Stimulated activated CD4-positive, alpha-beta T cell treated with anti-CD3 and anti-CD28 coated beads, Interleukin-4, amount 100 ng/mL, for 24 hours (primary cell): Measurements from ENCODE around the gene PYGO1.
"Not testable (repeated sequence)": the region's sequence is repeated elsewhere in the genome, so short reads cannot be mapped to it uniquely, and the experiment has no call there.

Experiments used
- DNase-seq: peaks from one replicate; pipeline ENCODE4 v3.0.0-alpha.2; 2020

PYGO1 gene, protein sequence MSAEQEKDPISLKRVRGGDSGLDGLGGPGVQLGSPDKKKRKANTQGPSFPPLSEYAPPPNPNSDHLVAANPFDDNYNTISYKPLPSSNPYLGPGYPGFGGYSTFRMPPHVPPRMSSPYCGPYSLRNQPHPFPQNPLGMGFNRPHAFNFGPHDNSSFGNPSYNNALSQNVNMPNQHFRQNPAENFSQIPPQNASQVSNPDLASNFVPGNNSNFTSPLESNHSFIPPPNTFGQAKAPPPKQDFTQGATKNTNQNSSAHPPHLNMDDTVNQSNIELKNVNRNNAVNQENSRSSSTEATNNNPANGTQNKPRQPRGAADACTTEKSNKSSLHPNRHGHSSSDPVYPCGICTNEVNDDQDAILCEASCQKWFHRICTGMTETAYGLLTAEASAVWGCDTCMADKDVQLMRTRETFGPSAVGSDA

DNA sequence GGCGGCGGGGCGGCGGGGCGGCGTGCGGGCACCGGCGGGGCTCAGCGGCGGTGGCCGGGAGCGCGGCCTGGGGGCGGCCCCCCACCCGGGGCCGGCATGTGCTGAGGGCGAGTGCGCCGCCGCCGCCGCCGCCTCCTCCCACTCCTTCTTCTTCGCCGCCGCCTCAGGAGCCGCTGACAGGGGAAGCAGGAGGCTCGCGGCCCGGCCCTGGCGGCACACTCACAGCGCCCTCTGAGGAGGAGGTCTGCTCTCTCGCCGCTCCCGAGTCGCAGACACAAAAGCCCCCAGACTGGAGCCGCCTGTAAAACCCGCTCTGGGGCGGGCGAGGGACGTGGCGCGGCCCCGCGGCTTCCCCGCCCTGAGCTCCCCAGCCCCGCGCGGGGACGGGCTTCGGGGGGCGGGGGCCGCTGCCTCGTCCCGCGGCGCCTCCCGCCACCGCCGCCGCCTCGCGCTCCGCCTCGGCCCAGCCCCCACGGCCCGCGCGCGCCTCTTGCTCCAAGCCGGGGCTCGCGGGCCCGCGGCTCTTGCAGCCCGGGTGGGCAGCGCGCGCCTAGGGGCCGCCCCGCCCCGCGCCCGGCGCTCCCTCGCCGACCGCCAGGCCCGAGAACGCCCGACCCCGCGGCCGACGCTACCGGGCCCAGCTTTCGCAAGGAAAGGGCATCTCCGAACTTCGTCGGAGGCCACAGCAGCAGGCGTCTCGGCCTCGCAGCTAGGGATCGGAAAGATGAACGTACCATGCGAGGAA is at the start of gene PYGO1:
Gene PYGO1 (minus strand): TSS at position 276 of the 745 bp plus-strand sequence. CDS start 462 bp downstream, outside the sequence.
- peak; percentile 27 for DNase-seq

DNA sequence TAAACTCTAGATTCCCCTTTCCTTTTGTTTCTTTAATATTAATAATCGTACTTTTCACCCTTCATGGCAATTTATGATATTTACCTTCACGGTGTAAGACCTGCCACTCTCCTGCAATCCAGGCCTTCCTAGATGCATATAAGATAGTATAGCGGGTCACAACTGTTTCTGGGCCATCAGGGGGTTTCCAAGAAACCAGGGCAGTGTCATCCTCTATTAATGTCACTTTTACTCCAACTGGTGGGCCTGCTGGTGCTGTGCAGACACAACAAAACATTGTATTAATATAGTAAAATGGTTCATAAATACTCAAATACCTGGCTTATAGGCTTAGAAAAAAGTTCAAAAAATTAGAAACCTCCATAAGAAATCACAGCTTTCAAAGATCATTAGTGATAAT is 48.9 kb upstream of the PYGO1 start:
- DNase-seq: no peak

DNA sequence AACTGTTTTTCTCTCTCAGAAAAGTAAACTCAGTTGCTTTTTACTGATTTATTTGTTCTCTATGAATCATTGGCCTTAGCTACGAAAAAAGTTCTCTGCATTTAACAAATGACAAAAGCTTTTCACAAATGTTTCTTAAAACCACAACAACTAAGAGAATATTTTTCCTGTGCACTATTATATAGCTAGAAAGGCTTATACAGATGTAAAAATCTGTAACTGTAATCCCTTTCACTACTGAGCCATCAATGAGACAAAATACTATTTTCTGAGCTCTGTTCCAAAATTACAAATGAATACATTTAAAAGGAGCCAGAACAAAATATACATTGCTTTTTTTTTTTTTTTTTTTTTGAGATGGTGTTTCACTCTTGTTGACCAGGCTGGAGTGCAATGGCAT is 45.6 kb upstream of the PYGO1 start:
- no peak for DNase-seq

DNA sequence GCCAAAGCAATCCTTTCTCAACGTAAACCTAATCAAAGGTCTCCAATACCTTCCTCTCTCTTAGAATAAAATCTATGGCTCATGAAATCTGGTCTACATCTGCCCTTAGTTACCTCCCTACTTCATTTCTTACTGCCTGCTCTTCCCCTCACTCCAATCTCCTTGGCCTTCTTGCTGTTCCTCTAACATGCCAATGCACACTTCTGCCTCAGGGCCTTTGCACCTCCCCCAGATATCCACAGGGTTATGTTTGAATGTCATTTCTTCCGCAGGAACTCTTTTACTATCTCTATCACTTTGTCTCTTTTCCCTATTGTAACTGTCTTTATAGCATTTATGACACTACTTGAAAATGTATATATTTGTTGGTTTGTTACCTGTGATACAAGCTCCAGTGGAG is 44.3 kb upstream of the PYGO1 start:
- DNase-seq: no peak

DNA sequence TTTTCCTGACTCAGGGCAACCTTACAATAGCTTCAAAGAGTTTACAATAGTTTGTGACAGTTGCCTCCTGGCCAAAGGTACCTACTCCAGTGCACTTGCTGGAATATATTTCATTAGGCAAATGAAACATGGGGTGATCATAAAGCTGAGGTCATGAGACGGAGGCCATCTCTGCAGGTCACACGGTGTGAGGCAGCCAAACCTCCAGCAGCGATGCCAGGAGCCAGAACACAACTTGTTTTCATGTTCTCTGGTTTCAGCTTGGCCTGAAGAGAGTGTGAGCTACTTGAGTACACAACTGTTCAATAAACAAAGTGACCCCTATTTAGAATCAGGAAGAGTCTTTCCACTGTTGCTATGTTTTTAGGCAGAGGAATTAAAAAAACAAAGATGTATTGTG is 42.7 kb upstream of the PYGO1 start:
- no peak for DNase-seq

DNA sequence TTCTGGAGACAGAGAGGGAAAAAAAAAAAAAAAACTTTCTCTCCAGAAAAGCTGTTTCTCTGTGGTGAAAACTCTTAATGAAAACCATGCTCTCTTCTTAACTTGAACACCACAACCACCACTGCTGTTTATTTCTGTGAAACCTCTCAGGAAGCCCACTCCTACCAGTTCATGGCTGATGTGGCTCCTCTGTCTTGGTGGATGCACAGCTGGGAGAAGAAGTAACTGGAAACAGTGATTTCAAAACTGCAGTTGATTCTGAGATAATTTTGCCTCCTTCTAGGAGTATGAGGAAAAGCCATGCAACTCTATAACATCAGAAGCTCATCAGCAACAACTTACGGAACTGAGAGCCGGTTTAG is 40.2 kb upstream of the PYGO1 start:
- no peak for DNase-seq

DNA sequence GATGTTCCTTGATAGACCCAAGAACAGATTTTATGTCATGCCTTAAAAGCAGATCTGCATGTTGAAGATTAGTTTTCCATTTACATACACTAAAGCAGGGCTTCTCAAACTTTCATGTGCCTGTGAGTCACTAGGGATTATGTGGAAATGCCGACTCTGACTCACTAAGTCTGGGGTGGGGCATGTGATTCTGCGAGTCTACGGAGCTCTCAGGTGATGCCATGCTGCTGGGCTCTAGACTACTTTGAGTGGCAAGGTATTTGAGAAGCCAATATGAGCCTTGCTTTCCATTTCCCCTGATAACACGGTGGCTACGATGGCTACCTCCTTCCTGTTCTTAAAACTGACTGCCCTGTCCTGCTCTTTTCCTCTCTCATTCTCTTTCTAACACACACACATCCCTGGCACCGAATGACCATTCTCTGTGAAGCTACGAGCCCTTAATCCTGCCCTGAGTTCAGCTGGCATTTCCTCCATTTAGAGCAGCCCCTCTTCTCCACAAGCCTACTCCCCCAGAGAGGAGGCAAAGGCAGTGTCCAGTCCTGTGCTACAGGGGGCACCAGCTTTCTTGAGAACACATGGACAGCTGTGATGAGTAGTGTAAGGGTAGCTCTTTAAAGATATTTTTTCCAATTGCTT is 39.7 kb upstream of the PYGO1 start:
- no peak for DNase-seq

DNA sequence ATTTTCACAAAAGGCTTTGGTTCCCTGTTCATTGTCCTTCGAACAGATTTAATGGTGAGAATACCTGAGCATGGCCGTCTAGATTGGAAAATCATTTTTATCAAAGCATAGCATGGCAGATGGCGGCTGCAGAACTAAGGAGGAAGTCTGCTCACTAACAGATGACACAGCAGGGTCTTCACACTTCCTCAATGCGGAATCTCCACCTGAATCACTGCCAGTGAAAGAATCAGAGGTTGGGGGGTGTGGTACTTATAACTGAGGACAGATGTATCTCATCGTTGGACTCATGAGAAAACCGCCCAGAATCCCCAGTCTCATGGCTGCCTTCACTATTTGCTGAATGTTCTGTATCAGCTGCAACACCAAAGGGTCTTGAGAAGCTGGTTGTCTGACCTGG is 31.6 kb upstream of the PYGO1 start:
- DNase-seq: no peak

DNA sequence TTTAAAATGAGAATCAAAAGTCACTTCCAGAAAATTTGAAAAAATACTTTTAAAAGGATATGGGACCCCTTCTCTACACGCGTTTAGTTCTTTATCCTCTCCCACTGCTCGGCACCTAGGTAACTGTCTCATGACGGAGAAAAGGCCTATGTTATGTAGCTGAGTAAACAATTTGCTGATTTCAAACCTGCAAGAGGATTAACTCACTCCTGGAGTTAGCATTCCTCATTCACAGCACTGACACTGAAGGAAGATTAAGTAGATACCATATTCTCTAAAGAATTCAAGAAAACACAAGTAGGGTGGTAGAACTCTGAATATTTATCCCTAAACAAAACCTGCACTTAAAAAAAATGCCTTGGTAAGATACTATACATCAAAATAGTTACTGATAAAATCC is 30.2 kb upstream of the PYGO1 start:
- no peak for DNase-seq

DNA sequence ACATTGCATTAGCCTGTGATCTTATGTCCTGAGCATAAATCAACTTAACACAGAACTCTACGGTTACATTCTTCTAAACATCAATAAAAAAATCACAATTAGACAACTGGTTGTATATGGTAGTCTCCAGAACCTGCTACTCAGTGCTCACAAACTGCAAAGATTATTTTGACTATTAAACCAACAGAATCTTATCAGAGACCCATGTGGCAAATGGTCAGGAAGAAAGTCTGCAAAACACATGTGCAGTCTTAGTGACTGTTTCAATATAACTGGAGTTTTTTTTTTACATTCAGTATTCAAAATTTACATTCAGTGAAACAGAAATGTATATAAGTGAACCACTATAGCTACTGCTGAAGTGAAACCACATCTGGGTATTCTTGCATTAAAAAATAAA is 27.3 kb upstream of the PYGO1 start:
- DNase-seq: no peak

DNA sequence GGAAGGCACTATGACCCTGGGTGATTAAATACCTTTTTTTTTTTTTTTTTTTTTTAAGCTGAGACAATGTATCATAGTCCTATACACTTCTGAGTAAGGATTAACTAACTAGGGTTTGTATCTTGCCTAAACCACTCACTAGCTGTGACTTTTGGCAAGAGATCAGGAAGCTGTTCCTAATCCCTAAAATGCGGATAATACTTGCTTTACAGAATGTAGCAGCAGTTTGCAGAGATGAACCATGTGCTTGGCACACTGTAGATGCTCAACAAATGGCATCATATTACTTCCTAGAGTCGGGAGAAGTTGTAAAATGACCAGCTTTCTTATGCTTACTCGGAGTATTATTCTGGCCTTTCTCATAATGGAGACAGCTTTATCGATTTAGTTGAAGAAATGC is 25.6 kb upstream of the PYGO1 start:
- DNase-seq: no peak

DNA sequence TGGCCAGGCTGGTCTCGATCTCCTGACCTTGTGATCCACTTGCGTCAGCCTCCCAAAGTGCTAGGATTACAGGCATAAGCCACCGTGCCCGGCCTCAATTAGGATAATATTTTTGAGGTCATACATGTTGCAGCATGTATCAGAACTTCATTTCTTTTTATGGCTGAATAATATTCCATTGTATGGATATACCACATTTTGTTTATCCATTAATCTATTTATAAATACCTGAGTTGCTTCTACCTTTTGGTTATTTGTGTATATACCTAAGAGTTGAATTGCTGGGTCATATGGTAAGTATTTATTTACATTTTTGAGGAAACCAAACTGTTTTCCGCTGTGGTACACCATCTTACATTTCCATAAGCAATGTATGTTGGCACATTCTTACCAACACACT is 18.1 kb upstream of the PYGO1 start:
- DNase-seq: no peak

DNA sequence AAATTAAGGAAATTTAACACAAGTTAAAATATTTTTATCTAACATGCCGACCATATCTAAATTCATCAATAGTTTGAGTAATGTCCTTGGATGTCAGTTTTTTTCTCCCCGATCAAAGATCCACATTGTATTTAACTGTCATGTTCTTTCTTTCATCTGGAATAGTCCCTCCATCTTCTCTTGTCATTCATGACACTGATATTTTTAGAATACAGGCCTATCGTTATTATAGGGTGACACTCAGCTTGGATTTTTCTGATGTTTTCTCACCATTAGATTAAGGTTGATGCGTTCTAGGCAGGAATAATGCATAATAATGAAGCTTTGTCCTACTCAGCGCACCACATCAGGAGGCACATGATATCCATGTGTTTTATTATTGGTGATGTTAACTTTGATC is 13.2 kb upstream of the PYGO1 start:
- DNase-seq: no peak

DNA sequence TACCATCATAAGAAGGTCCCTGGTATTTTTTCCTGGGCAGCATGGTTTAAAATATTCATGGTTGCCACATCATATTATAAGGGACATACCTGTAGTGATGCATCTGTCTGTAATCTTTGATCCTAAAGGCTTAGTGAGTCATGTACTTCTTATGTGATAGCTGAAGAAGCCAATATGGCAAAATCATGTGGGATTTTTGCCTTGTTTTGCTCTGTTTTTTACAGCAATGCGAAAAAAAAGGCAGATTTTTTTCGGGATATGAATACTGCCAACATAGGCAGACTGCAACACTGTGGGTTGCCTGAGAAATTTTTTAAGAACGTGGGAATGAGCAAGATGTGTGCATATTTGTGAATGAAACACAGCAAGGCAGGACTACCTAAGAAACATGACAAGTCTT is 11.3 kb upstream of the PYGO1 start:
- no peak for DNase-seq

DNA sequence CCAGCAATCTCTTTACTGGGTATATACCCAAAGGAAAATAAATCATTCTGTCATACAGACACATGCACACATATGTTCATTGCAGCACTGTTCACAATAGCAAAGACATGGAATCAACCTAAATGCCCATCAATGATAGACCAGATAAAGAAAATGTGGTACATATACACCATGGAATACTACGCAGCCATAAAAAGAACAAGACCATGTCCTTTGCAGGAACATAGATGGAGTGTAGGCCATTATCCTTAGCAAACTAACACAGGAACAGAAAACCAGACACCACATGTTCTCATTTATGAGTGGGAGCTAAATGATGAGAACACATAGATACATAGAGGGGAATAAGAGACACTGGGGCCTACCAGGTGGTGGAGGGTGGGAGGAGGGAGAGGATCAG is 4.9 kb upstream of the PYGO1 start:
- not testable (repeated sequence) for DNase-seq

DNA sequence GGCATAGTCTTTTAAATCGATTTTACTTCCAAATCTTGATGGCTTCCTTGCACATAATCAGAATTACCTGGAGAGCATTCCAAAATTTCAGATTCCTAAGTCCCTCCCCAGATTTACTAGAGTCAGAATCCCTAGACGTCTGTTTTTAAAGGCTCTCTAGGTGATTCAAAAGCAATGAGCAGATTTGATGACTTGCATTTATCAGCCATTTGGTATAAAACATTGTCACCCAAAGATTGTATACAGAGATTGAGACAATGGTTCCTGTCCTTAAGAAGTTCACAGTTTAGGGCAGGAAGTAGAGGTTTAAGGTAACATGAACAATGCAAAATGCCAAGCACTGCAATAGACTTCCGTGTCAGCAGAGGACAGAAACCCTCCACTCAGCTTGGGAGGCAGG is 2.6 kb upstream of the PYGO1 start:
- no peak for DNase-seq

DNA sequence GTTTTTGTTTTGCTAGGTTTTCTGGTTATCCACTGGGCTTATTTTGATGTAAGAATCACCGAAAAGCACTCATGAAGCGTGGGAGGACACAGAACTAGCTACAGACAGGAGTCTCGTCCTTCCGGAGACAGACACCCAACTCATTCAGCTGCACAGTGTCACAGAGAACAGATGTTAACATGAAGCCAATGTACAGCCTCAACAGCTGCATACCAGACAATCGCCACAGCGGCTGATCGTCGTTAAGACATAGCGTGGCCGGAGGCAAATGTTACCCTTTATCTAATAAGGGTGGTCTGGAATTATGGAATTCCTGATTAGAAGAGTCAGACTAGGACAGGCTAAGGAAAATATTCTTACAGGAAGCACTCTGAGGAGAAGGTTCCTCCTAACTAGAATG is 1.1 kb upstream of the PYGO1 start:
- no peak for DNase-seq

DNA sequence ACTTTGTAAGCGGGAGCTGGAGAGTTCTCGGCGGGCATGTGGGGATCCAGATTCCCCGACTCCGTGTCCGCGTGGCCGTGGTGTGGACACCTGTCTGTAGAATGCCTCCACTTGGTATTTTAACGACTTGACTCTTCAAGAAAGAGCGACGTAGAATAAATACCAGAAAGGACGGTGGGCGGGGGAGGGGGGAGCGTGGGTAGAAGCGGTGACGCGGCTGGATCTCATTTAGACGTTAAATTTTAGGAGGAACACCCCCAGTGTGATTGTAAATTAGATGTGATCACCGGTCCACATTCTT is 620 bp upstream of the PYGO1 start:
- DNase-seq: no peak

DNA sequence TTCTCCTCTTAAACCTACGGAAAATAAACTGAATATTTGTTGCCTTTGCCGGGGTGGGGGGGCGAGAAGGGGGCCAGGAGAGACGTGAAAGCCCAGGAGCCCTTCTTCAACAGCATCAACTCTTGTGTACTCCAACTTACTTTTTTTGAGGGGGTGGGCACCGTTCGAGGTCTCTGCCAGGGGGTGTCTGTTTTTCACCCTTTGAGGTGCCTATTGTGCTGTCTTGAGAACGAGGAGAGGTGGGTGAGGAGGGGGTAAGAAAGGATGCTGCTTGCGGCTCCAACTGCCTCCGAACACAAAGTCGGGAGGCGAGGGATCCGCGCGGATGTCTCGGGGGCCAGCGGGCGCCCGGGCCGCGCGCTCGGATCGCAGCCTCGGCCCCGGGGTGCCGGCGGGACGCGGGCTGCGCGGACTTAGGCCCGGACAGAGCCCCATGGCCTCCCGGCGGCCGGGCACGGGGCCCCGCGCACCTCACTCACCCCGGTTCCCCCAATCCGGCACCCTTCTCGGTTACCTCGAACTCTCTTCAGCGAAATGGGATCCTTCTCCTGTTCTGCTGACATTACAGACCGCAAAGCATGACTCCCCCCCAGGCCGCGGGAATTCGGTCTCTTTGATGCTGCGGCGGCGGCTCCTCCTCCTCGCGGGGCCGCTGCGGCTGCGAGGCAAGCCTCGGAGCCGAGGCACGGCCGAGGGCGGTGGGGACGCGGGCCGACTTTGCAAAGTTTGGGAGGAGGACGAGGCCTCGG is 650 bp downstream of the PYGO1 start:
- DNase-seq: no peak

DNA sequence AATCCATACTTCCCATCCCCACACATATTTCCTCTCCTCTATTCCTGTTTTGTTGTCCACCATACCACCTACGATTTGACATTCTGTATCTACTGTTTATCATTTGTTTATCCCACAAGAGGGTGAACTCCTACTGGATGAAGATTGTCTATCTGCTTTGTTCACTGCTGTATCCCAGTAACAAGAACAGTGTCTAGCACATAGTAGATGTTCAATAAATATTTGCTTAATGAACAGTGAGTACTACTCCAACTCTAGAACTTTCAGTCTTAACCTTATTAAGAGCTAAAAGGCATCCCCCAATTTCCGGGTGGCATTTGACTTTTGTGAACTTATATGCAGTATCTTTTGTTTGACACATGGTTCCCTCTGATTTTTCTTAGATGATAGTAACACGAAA is 1.3 kb downstream of the PYGO1 start:
- DNase-seq: no peak

DNA sequence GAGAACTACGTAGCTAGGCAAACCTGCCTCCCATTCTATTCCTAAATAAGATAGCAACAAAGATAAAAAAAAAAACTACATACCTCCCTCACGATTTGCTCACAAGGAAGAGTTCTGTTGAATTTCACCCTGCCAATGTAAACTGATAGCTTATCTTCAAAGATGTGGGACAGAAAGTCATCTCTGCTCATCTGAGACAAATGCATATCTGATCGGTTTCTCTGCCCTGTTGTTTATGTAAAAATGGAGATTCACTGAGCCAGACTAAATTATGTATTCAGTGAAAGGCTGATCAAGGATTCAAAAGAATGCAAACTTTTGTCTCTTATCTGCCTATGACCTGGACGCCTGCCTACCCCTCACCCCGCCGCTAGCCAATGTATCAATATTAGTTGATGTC is 11.2 kb downstream of the PYGO1 start:
- no peak for DNase-seq

DNA sequence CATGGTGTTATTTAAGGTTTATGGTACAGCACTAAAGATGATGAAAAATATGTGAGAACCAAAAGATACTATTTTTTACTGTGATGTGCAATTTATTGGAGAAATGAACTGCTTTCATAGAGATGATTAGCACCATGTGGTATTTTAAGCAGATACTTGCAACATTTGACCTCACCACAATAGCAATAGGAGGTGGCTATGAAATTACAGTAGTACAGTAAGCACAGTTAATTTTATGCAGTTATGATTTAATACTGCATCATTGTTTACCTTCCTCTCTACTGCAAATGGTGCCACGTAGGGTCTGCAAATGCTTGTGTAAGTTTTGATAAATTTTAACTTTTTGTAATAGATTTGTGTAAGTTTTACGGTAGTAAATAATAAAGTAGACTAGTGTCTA is 14.0 kb downstream of the PYGO1 start:
- DNase-seq: no peak

DNA sequence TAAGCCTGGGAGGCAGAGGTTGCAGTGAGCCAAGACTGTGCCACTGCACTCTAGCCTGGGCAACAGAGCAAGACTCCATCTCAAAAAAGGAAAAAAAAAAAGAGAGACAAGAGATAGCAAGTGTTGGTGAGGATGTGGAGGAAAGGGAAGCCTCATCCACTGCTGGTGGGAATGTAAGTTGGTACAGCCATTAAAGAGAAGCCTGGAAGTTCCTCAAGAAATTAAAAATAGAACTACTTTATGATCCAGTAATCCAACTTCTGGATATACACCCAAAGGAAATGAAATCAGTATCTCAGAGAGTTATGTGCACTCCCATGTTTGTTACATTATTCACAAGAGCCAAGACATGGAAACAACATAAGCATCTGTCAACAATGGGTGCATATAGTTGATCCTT is 14.9 kb downstream of the PYGO1 start:
- DNase-seq: no peak
